HUDEP-2 (cell line): Measurements from ENCODE around the gene SRM.
A peak's percentile ranks its signal among the peaks of the same experiment; 100 is the strongest.
"Not testable (repeated sequence)": the region's sequence is repeated elsewhere in the genome, so short reads cannot be mapped to it uniquely, and the experiment has no call there.

Experiments used
- DNase-seq, 76 experiments: peaks; one replicate each; lab custom pipeline; 2025; ENCODE audit not compliant: unreplicated experiment in 76 of 76; lab: John Stamatoyannopoulos, UW

The SRM gene

DNA sequence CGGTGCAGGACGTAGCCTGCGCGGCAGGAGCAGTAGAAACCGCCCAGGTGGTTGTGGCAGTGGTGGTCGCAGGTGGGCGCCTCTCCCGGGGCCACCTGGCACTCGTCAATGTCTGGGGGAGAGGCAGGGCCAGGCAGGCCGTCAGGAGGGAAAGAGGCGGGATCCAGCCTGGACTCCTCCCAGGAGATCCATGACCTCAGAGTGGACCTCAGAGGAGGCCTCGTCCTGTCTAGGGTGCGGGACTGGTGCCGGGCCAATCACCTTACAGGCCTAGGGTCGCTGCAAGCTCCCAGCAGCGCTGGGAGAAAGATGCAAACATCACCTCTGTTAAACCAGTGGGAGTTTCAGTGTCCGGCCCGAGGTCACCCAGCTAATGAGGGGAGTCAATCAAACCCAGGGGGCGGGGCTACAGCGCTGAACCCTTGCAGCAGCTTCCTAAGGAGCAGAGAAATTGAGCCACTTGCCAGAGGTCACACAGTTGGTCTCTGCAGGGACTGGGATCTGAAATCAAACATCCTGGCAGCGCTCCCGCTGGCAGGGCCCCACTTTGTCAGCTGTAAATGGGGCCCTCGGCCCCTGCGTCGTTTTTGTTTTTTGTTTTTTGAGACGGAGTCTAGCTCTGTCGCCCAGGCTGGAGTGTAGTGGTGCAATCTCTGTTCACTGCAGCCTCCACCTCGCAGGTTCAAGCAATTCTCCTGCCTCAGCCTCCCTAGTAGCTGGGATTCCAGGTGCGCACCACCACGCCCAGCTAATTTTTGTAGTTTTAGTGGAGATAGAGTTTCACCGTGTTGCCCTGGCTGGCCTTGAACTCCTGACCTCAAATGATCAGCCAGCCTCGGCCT, 14.2 kb downstream of the SRM start:
- no peak for DNase-seq

DNA sequence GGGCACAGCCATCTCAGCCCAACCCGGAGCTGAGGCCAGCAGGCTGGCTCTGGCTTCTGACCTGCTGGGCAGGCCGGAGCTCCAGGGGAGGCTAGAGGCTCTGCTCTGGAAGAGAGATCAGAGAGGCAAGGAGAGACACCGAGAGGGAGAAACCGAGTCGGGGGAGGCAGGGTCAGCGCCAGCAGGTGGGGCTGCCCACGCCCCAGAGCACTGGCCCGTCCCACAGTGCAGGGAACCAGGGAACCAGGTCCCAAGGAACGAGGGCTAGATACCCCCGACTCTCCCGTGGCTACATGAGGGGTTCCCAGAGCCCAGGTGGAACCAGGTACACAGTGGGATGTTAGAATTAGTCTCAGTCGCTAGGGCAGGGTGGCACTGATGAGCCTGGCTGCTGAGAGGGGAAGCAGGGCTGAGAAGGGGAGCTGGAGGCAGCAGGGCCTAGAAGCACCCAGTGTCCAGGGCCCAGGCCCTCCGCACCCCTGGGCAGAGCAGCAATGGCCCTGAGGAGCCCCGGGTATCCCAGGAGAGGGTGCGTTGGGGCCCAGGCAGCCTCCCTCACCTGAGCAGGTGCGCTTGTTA, 14.9 kb downstream of the SRM start:
- no peak for DNase-seq

- no peak for DNase-seq
Observed at GRCh38 chr1:11044086-11044848, 15.6 kb downstream of the SRM start.

DNA sequence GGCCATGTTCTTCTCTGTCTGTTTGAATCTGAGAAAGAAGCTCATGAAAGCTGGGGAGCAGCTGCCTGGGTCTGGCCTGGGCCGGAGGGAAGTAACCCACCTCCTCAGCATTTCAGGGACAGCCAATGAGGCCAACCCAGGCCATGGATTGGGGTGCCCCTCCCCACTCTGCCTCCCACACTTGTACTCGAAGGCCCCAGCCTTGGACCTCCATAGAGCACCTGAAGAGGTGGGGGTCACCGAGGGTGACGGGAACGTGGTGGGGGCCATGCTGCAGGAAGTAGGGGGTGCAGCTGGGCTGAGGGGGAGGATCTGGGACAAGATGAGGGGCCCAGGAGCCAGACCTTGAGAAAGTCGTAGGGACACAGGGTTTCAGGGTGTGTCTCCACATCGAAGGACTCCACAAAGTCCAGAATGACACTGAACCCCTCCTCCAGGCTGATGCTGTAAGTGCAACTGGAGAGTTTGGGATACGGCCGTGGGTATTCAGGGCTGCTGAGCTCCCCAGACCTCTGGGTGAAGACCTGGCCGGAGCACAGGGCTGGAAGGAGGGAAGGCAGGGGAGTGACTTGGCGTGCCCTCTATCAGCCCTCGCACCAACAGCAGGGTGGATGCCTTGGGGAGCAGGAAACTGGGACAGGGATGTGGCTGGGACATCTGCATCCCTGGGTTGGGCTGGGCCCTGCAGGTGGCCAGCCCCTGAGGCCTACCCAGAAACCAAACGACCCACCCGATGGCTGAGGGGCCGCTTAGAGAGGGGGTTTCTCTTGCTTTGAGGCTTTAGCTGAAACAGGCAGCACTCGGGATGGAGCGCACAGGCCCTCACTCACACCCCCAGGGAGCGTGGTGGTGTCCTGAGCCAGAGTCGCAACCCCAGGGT, 16.6 kb downstream of the SRM start:
- no peak for DNase-seq

GRCh38 chr1:11042065-11042464, 17.8 kb downstream of the SRM start:
- DNase-seq: no peak

- DNase-seq: no peak
Observed at GRCh38 chr1:11041048-11041447, 18.8 kb downstream of the SRM start.

DNA sequence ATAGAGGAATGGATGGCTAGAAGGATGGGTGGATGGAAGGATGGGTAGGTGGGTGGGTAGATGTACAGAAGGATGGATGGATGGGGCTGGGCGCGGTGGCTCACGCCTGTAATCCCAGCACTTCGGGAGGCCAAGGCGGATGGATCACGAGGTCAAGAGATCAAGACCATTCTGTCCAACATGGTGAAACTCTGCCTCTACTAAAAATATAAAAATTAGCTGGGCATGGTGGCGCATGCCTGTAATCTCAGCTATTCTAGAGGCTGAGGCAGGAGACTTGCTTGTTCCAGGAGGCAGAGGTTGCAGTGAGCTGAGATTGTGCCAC, 19.8 kb downstream of the SRM start:
- DNase-seq: not testable (repeated sequence)

DNA sequence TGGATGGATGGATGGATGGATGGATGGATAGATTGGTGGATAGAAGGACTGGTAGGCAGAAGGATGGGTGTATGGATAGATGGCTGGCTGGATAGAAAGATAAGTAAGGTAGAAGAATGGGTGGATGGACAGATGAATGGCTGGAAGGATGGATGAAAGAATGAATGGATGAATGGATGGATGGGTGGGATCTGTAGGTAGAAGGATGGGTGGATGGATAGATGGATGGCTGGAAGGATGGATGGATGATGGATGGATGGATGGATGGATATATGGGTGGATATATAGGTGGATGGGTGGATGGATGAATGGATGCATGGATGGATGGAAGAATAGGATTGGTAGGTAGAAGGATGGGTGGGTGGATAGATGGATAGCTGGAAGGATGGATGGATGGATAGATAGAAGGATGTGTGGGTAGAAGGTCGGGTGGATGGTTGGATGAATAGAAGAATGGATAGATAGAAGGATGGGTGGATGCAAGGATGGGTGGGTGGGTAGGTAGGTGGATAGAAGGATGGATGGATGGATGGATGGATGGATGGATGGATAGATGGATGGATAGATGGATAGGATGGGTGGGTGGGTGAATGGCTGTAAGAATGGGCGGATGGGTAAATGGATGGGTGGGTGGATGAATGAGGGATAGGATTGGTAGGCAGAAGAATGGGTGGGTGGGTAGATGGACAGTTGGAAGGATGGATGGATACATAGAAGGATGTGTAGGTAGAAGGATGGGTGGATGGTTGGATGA, 20.3 kb downstream of the SRM start:
- no peak for DNase-seq

DNA sequence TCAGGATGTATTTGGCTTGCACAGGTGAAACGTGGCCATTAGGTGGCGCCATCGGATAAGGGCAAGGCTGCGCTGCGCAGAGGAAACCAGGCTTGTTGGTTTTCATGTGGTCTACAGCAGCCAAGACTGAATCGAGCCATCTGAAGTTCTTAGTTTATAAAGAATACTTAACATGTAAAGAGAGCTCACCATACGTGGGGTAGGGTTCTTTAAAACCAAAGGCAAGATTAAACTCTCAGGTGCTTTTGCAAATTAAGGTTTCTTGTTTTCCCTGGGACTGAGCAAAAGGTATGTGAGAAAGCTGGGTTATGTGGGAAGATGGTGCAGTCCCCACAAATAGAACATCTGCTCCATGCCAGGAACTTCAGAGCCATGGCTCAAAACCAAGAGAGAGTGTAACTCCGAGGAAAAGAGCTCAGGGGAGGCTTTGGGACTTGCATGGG, 22.1 kb downstream of the SRM start:
- peak in 70 of 76 experiments; percentile 8 to 82 (median 61) for DNase-seq

DNA sequence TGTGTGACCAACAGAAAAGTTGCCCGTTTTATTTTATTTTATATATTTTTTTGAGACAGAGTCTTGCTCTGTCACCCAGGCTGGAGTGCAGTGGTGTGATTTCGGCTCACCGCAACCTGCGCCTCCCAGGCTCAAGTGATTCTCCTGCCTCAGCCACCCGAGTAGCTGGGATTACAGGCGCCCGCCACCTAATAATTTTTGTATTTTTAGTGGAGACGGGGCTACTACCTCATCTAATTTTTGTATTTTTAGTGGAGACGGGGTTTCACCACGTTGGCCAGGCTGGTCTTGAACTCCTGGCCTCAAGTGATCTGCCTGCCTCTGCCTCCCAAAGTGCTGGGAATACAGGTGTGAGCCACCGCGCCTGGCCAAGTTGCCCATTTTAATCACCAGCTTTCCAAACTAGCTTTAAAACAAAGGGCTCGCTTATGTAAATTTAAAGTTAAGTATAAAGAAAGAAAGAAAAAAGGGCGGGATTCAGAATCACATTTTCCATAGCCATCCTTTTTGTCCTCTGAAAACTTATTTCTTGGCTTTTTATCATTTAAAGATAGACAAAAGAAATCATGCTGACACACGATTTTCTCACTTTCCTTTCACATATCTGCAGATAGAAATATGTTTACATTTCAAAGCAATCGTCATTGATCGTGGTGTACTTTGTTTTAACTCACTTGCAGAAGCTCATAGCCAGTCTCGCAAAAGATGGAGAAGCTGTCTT, 22.6 kb downstream of the SRM start:
- not testable (repeated sequence) for DNase-seq

- no peak for DNase-seq
Observed at GRCh38 chr1:11031624-11032262, 28.1 kb downstream of the SRM start.

DNA sequence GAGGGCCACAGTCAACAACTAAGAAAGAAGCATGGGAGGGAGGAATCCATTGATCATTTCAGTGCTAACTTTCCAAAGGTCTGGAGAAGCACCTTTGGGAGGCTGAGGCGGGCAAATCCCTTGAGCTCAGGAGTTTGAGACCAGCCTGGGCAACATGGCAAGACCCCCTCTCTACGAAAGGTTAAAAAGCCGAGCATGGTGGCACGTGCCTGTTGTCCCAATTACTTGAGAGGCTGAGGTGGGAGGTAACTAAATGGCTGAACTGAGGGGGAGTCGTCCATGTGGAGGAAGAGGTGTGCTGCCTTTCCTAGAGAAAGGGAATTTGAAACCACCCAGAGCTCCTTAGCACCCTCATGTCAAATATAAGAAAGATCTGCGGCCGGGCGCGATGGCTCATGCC, 29.0 kb downstream of the SRM start:
- no peak for DNase-seq

GRCh38 chr1:11028018-11028417, 31.8 kb downstream of the SRM start:
- no peak for DNase-seq

DNA sequence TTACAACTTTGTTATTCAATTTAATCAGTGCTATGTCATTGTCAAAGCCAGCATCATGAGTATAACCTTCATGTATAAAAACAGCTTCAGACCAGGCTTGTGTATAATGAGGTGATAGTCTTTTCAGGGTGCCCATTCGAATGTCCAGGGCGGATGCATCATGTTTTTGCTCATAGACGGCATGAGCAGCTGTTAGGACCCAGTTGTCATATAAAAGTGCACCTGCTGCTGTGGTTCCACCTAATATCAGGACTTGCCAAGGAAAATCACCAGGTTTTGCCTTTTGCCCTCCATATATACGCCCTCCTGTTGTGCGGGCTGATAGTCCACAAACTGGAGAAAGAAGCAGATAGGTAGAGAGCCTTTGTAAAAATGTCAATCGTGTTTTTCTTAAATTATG, 32.5 kb downstream of the SRM start:
- DNase-seq: no peak

- no peak for DNase-seq
Observed at GRCh38 chr1:11026903-11027302, 32.9 kb downstream of the SRM start.

DNA sequence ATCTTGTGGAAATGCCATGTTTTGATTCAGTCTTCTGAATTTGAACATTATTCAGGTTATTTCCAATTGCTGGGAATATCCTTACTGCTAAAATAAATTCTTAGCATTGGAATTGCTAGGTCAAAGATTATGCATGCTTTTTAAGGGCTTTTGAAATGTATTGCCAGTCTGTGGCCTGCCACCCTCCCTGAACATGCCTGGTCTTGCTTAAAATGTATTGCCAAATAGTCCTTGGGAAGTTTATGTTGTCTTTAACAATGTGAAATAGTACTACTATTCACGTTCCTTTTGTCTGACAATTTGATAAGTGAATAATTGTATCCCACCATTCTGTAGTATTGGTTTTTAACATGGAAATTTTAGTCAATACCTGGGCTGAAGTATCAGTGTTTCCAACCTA, 33.8 kb downstream of the SRM start:
- no peak for DNase-seq

- DNase-seq: no peak
Observed at GRCh38 chr1:11025618-11026017, 34.2 kb downstream of the SRM start.

DNA sequence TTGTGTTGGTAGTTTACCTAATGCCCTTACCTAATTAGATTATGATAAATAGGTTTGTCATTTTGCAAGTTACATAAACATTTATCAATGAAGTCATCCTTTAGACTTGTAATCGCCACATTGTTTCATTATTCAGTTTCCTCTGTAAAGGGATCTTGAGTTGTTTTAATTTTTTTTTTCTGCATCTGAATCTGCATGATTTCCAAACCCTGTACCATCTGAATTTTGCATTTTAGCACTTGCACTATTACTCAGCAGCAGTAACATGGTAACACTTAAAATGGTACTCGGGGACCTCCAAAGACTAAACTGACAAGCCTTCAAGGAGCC, 35.0 kb downstream of the SRM start:
- no peak for DNase-seq
